ENCODE results near the gene MYZAP. TPM values are rescaled to one million over a fixed set of nuclear protein-coding genes. Genes with fewer than 3 reads are reported as not detected.

The MYZAP gene
- total and polyA plus RNA-seq, 2 of the 4 experiments (the other 2 are of a cell fraction) = not detected

GRCh38 chr15:57556040-57556439 is 35.7 kb upstream of the MYZAP start:
- H3K9ac ChIP-seq (ENCODE audit: low read depth, low read length) = no peak overlapping the region
- intact Hi-C loops (cut with micrococcal nuclease) = loop anchor here (5.0 kb wide), 1 partner anchor 151 kb away; the partner anchor contains the start of gene POLR2M
- in situ Hi-C loops (cut with MboI; ENCODE audit: low sequenced_read_pairs) = no loop called here
- H3K79me1 ChIP-seq (ENCODE audit: low read depth in 1 of 2, low read length in 2 of 2) = no peaks in the 10 kb centered on the region
- no peak overlapping the region for H3K4ac ChIP-seq (ENCODE audit: low read depth, low read length)
- H4K20me1 ChIP-seq (ENCODE audit: insufficient read depth, low read length) = no peaks in the 10 kb centered on the region
- H3K4me3 ChIP-seq (ENCODE audit: insufficient read depth, low read depth, low read length) = no peak overlapping the region
- H3K27me3 ChIP-seq (ENCODE audit: control insufficient read depth, insufficient read depth, low read length) = peaks cover 5% of the 10 kb centered on the region; the same call in 1 of the 2 replicates
- no peak overlapping the region for H2AK9ac ChIP-seq (replicated peaks; ENCODE audit: low read depth, low read length, poor library complexity)
- H3K23ac ChIP-seq (ENCODE audit: low read depth, low read length) = no peak overlapping the region
- no peak overlapping the region for H2BK15ac ChIP-seq (ENCODE audit: low read depth, low read length)
- no peak overlapping the region for H4K91ac ChIP-seq (ENCODE audit: insufficient read depth, low read depth, low read length)
- dilution Hi-C loops (cut with HindIII; ENCODE audit: low sequenced_read_pairs, unreplicated experiment) = no loop called here
- BruUV-seq (replicated peaks) = no TSS peak
- H4K5ac ChIP-seq (ENCODE audit: low read depth, low read length) = no peak overlapping the region
- DNase-seq = no peak
- no peak overlapping the region for H3K18ac ChIP-seq (ENCODE audit: low read depth, low read length)
- H2BK120ac ChIP-seq (ENCODE audit: low read depth, low read length) = no peak overlapping the region
- no peak overlapping the region for H4K8ac ChIP-seq (ENCODE audit: low read depth in 2 of 2, low read length in 2 of 2)
- no peaks in the 10 kb centered on the region for H3K36me3 ChIP-seq (ENCODE audit: control insufficient read depth, insufficient read depth, low read length)
- H3K56ac ChIP-seq (ENCODE audit: extremely low read depth, insufficient read depth, low read length) = no peak overlapping the region
- CTCF ChIA-PET = no interaction called here
- peaks cover 7% of the 10 kb centered on the region for H3K4me1 ChIP-seq (ENCODE audit: control insufficient read depth, insufficient read depth, low read length)
- no peaks in the 10 kb centered on the region; the same call in 1 of the 2 replicates for H3K9me3 ChIP-seq (ENCODE audit: control insufficient read depth, insufficient read depth, low read length)
- no peak overlapping the region for H2AFZ ChIP-seq (replicated peaks; ENCODE audit: low read length, poor library complexity)
- H3K14ac ChIP-seq (replicated peaks; ENCODE audit: low read depth, low read length) = no peak overlapping the region
- no peak overlapping the region for H2AK5ac ChIP-seq (ENCODE audit: low read depth, low read length)
- TF ChIP-seq MAZ (IDR thresholded peaks at IDR 0.05; ENCODE audit: borderline replicate concordance, low read depth, low read length) (no peak), BHLHE40 (IDR thresholded peaks at IDR 0.05; ENCODE audit: low read depth, low read length) (no peak)
- ATAC-seq (ENCODE audit: low read depth) = no peak
- H2BK5ac ChIP-seq (ENCODE audit: low read depth, low read length, poor library complexity, severe bottlenecking) = no peak overlapping the region
- H2BK20ac ChIP-seq (ENCODE audit: low read depth, low read length) = no peak overlapping the region
- 0% methylated on average over 1 of the region's 9 CpGs; no CpG with 5 or more reads in 1 of the 2 experiments for WGBS, 2 experiments (ENCODE audit: extremely low coverage in 2 of 2, insufficient read length in 1 of 2)
- no peak overlapping the region for H3K4me2 ChIP-seq (ENCODE audit: low read depth, low read length)
- H3K27ac ChIP-seq (ENCODE audit: insufficient read depth, low read length) = no peak overlapping the region
- POLR2A ChIA-PET (ENCODE audit: unreplicated experiment) = no interaction called here
- peaks cover 14% of the 10 kb centered on the region for H3K9me1 ChIP-seq (ENCODE audit: insufficient read depth, low read length)
